MCF 10A (cell line): Measurements from ENCODE around the gene DNM3. TPM values are rescaled to one million over a fixed set of nuclear protein-coding genes. Genes with fewer than 3 reads are reported as not detected.

Source experiments
- BruUV-seq: library from RNA; stranded (reverse); fragments of 400-500 nt; replicated peaks from 2 replicates; lab custom pipeline; 2021; lab: Mats Ljungman, UMichigan
- CTCF ChIA-PET: fragments of 300-600 bp; sonication (Branson Sonifier 250); formaldehyde crosslinking; extraction: SDS; loops from one replicate; lab custom pipeline; 2021; ENCODE audit warnings: antibody characterized with exemption, inconsistent platforms; lab: Yijun Ruan, JAX
- POLR2A ChIA-PET: fragments of 300-600, 350-650 bp; sonication (Branson Sonifier 250); formaldehyde crosslinking; extraction: SDS; loops from one replicate; lab custom pipeline; 2020; ENCODE audit warnings: antibody characterized with exemption, inconsistent platforms; lab: Yijun Ruan, JAX
- DNase-seq: peaks from one replicate; pipeline ENCODE4 v3.0.0-alpha.2; 2018; ENCODE audit not compliant: unreplicated experiment
- H3K27ac Mint-ChIP-seq: one replicate; pipeline ENCODE4 v1.8.0; 2022; ENCODE audit warnings: mild to moderate bottlenecking, low read depth, mixed read lengths; ENCODE audit not compliant: unreplicated experiment
- H3K27me3 Mint-ChIP-seq: one replicate; pipeline ENCODE4 v1.8.0; 2022; ENCODE audit warnings: mixed read lengths; ENCODE audit not compliant: insufficient read depth, unreplicated experiment
- H3K36me3 Mint-ChIP-seq: one replicate; pipeline ENCODE4 v1.8.0; 2022; ENCODE audit warnings: mild to moderate bottlenecking, moderate library complexity, mixed read lengths; ENCODE audit not compliant: insufficient read depth, unreplicated experiment
- H3K4me1 Mint-ChIP-seq: one replicate; pipeline ENCODE4 v1.8.0; 2022; ENCODE audit warnings: mixed read lengths; ENCODE audit not compliant: insufficient read depth, unreplicated experiment
- H3K4me3 Mint-ChIP-seq: one replicate; pipeline ENCODE4 v1.8.0; 2022; ENCODE audit warnings: mild to moderate bottlenecking, moderate library complexity, mixed read lengths; ENCODE audit not compliant: unreplicated experiment
- H3K9me3 Mint-ChIP-seq: one replicate; pipeline ENCODE4 v1.8.0; 2022; ENCODE audit warnings: mixed read lengths; ENCODE audit not compliant: unreplicated experiment
- CTCF ChIP-seq: fragments of 200-600 bp; IDR thresholded peaks from one replicate; pipeline ENCODE4 v1.8.0; 2022; ENCODE audit warnings: antibody characterized with exemption, mild to moderate bottlenecking; ENCODE audit not compliant: unreplicated experiment
- intact Hi-C: fragments of 100-400 bp; cut with micrococcal nuclease; formaldehyde crosslinking; loops from 2 replicates; pipeline ENCODE4 v1.14.1; 2022
- total RNA-seq: library from RNA; stranded (reverse); gene quantifications from 2 replicates; pipeline ENCODE4 v1.2.3, GENCODE V29; 2022

Gene DNM3
- total RNA-seq, 1 experiment from 2014 or later: 0.68 TPM

- no peak overlapping the region for H3K4me3 Mint-ChIP-seq
- H3K27ac Mint-ChIP-seq: no peak overlapping the region
- intact Hi-C loops: no loop called here
- H3K36me3 Mint-ChIP-seq: no peaks in the 10 kb centered on the region
- no peak for DNase-seq
- H3K27me3 Mint-ChIP-seq: no peaks in the 10 kb centered on the region
- TF ChIP-seq CTCF: no peak
- no TSS peak for BruUV-seq
- no peaks in the 10 kb centered on the region for H3K9me3 Mint-ChIP-seq
- no peaks in the 10 kb centered on the region for H3K4me1 Mint-ChIP-seq
- ChIA-PET POLR2A (interaction anchor here (0.8 to 1.2 kb wide), 2 partner anchors 8 to 19 kb away, joined by 3 to 4 read pairs; no protein-coding TSS in a partner anchor), CTCF (interaction anchor here (0.6 to 1.3 kb wide), 3 partner anchors 81 to 188 kb away, joined by 3 to 4 read pairs (median 3); no protein-coding TSS in a partner anchor)
Observed at GRCh38 chr1:172083191-172083590, 241.9 kb downstream of the DNM3 start.

- POLR2A ChIA-PET: interaction anchor here (0.6 to 0.7 kb wide), 2 partner anchors 13 to 33 kb away, joined by 3 read pairs; no protein-coding TSS in a partner anchor
- Mint-ChIP-seq H3K27ac (no peak overlapping the region), H3K4me3 (no peak overlapping the region), H3K36me3 (no peaks in the 10 kb centered on the region), H3K9me3 (no peaks in the 10 kb centered on the region), H3K27me3 (no peaks in the 10 kb centered on the region), H3K4me1 (peaks cover under 1% of the 10 kb centered on the region)
- no peak for DNase-seq
- BruUV-seq: no TSS peak
- CTCF ChIA-PET: interaction anchor here (0.6 to 1.3 kb wide), 2 partner anchors 18 to 345 kb away, joined by 3 to 4 read pairs; no protein-coding TSS in a partner anchor
- intact Hi-C loops: no loop called here
- TF ChIP-seq CTCF: no peak
Observed at GRCh38 chr1:172084876-172085275, 243.6 kb downstream of the DNM3 start.

DNA sequence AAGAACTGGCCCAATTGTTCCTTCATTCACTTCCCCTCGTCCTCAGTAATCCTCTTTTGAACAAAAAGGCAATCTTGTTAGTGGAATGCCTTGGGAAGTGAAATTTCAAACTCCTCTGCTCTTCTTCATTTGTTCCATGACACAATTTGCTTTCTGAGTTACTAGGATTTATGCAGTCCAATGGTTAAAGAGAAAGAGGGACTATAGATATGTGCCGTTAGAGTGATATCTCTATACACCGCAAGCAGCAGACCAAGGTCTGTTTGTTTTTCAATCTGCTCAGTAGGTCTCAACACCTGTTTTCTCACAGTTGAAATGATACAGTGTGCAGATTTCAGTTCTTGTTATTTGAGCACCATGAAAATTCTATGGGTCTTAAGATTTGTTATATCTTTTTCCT lies 244.0 kb downstream of the DNM3 start:
- BruUV-seq: no TSS peak
- no peak overlapping the region for H3K27ac Mint-ChIP-seq
- H3K4me1 Mint-ChIP-seq: peaks cover 5% of the 10 kb centered on the region
- H3K4me3 Mint-ChIP-seq: no peak overlapping the region
- POLR2A ChIA-PET: interaction anchor here (0.6 to 0.7 kb wide), 2 partner anchors 14 to 32 kb away, joined by 3 read pairs; no protein-coding TSS in a partner anchor
- no peaks in the 10 kb centered on the region for H3K9me3 Mint-ChIP-seq
- no peaks in the 10 kb centered on the region for H3K27me3 Mint-ChIP-seq
- no peaks in the 10 kb centered on the region for H3K36me3 Mint-ChIP-seq
- CTCF ChIA-PET: no interaction called here
- intact Hi-C loops: no loop called here
- DNase-seq: no peak
- no peak for TF ChIP-seq CTCF

- H3K4me1 Mint-ChIP-seq: peaks cover 8% of the 10 kb centered on the region
- intact Hi-C loops: no loop called here
- no peak overlapping the region for H3K4me3 Mint-ChIP-seq
- ChIA-PET CTCF (interaction anchor here (0.7 to 1.4 kb wide), 5 partner anchors 84 to 343 kb away, joined by 3 to 7 read pairs (median 5); no protein-coding TSS in a partner anchor), POLR2A (interaction anchor here (0.5 kb wide), 1 partner anchor 9 kb away, joined by 4 read pairs; no protein-coding TSS in a partner anchor)
- no peaks in the 10 kb centered on the region for H3K9me3 Mint-ChIP-seq
- no peaks in the 10 kb centered on the region for H3K36me3 Mint-ChIP-seq
- TF ChIP-seq CTCF: no peak
- no peak for DNase-seq
- H3K27ac Mint-ChIP-seq: no peak overlapping the region
- H3K27me3 Mint-ChIP-seq: no peaks in the 10 kb centered on the region
- no TSS peak for BruUV-seq
Observed at GRCh38 chr1:172086137-172086536, 244.8 kb downstream of the DNM3 start.
